Activated T-helper 2 cell treated with anti-CD3 and anti-CD28 coated beads, Interferon-gamma antibody, Interleukin-2, Interleukin-4, amounts not matched to agents 10 μg/mL and 5 μg/mL and 100 μg/mL, durations not matched to agents 14 hours and 24 hours and 36 hours (primary cell): ENCODE data around the gene SNPH. TPM values are rescaled to one million over a fixed set of nuclear protein-coding genes. Genes with fewer than 3 reads are reported as not detected.
A peak's percentile ranks its signal among the peaks of the same experiment; 100 is the strongest.
"Not testable (repeated sequence)": the region's sequence is repeated elsewhere in the genome, so short reads cannot be mapped to it uniquely, and the experiment has no call there.

Experiments
- DNase-seq: peaks from one replicate; pipeline ENCODE4 v3.0.0; 2021; ENCODE audit warnings: low spot score
- H3K27ac Mint-ChIP-seq: one replicate; pipeline ENCODE4 v1.8.0; 2021; ENCODE audit warnings: mixed read lengths
- H3K27me3 Mint-ChIP-seq: one replicate; pipeline ENCODE4 v1.8.0; 2021; ENCODE audit warnings: low read depth, mixed read lengths
- H3K36me3 Mint-ChIP-seq: one replicate; pipeline ENCODE4 v1.8.0; 2021; ENCODE audit warnings: low read depth, mixed read lengths
- H3K4me1 Mint-ChIP-seq: one replicate; pipeline ENCODE4 v1.8.0; 2021; ENCODE audit warnings: low read depth, mixed read lengths
- H3K4me3 Mint-ChIP-seq: one replicate; pipeline ENCODE4 v1.8.0; 2021; ENCODE audit warnings: low read depth, mild to moderate bottlenecking, moderate library complexity, mixed read lengths
- H3K9me3 Mint-ChIP-seq: one replicate; pipeline ENCODE4 v1.8.0; 2021; ENCODE audit warnings: mixed read lengths
- intact Hi-C: fragments of 100-400 bp; cut with micrococcal nuclease; formaldehyde crosslinking; loops from one replicate; pipeline ENCODE4 v1.15.1; 2023
- total RNA-seq: library from RNA; stranded (reverse); gene quantifications from 2 replicates; pipeline ENCODE4 v1.2.3, GENCODE V29; 2022

The SNPH gene
- total RNA-seq, 1 donor from 2014 or later: 2.7 TPM

- Mint-ChIP-seq H3K36me3 (peaks cover 26% of the 10 kb centered on the region), H3K27ac (peak overlapping the region; percentile 69), H3K4me3 (no peak overlapping the region), H3K4me1 (peaks cover 22% of the 10 kb centered on the region), H3K9me3 (no peaks in the 10 kb centered on the region), H3K27me3 (no peaks in the 10 kb centered on the region)
- DNase-seq: peak; percentile 8
- intact Hi-C loops: no loop called here
Measured at GRCh38 chr20:1336699-1337367, 70.7 kb downstream of the SNPH start.

- no peak overlapping the region for H3K4me3 Mint-ChIP-seq
- H3K27me3 Mint-ChIP-seq: no peaks in the 10 kb centered on the region
- no peak overlapping the region for H3K27ac Mint-ChIP-seq
- peaks cover 26% of the 10 kb centered on the region for H3K36me3 Mint-ChIP-seq
- peaks cover 24% of the 10 kb centered on the region for H3K4me1 Mint-ChIP-seq
- no peak for DNase-seq
- no peaks in the 10 kb centered on the region for H3K9me3 Mint-ChIP-seq
- intact Hi-C loops: no loop called here
Measured at GRCh38 chr20:1337441-1337840, 71.3 kb downstream of the SNPH start.

DNA sequence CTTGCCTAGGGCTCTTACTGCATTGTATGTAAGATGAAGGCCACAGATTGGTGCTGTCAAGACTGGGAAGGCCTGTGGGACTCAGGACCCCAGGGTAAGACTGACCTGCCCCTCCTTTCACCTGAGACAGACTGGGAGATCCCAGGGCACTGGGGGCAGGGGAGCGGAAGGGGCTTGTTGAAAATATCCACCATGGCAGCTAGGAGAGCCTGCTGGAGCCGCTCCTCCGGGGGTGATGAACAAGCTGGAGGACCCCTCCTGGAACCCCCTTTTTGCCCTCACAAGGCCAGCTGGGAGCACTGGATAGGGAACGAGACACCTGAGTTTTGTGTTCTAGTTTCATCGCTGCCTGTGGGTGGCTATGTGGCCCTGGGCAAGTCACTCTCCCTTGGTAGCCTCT lies 72.0 kb downstream of the SNPH start:
- Mint-ChIP-seq H3K36me3 (peaks cover 21% of the 10 kb centered on the region), H3K9me3 (no peaks in the 10 kb centered on the region), H3K27ac (no peak overlapping the region), H3K27me3 (no peaks in the 10 kb centered on the region), H3K4me1 (peaks cover 18% of the 10 kb centered on the region), H3K4me3 (no peak overlapping the region)
- DNase-seq: peak; percentile 7
- intact Hi-C loops: no loop called here

GRCh38 chr20:1338801-1339200 lies 72.7 kb downstream of the SNPH start:
- no peak for DNase-seq
- intact Hi-C loops: no loop called here
- no peak overlapping the region for H3K4me3 Mint-ChIP-seq
- no peaks in the 10 kb centered on the region for H3K9me3 Mint-ChIP-seq
- peaks cover 16% of the 10 kb centered on the region for H3K4me1 Mint-ChIP-seq
- peaks cover 15% of the 10 kb centered on the region for H3K36me3 Mint-ChIP-seq
- no peaks in the 10 kb centered on the region for H3K27me3 Mint-ChIP-seq
- H3K27ac Mint-ChIP-seq: no peak overlapping the region

GRCh38 chr20:1341561-1342265 lies 75.6 kb downstream of the SNPH start:
- intact Hi-C loops: no loop called here
- Mint-ChIP-seq H3K4me3 (no peak overlapping the region), H3K27me3 (no peaks in the 10 kb centered on the region), H3K4me1 (peaks cover 29% of the 10 kb centered on the region), H3K36me3 (peaks cover 28% of the 10 kb centered on the region), H3K9me3 (no peaks in the 10 kb centered on the region), H3K27ac (no peak overlapping the region)
- no peak for DNase-seq

DNA sequence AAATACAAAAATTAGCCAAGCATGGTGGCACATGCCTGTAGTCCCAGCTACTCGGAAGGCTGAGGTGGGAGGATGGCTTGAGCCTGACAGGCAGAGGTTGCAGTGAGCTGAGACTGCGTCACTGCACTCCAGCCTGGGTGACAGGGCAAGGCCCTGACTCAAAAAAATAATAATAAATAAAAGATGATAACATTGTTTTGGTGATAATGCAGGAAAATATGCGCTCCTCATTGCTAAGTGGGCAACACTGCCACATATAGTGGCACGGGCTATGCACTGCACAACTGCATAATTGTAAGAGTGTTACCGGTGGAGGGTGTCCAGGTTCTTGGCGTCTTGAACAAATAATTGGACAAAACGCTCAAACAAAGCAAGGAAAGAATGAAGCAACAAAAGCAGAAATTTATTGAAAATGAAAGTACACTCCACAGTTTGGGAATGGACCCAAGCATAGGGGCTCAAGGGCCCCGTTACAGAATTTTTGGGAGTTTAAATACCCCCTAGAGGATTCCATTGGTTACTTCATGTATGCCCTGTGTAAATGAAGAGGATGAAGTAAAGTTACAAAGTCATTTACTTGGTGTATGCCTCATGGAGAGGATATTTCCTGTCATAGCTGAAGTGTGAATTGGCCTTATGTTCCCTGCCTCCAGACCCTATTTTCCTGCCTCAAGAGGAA lies 77.5 kb downstream of the SNPH start:
- peaks cover 44% of the 10 kb centered on the region for H3K36me3 Mint-ChIP-seq
- H3K4me3 Mint-ChIP-seq, DNase-seq, H3K27me3 Mint-ChIP-seq, H3K27ac Mint-ChIP-seq, intact Hi-C loops: not testable (repeated sequence)
- peaks cover 33% of the 10 kb centered on the region for H3K4me1 Mint-ChIP-seq
- H3K9me3 Mint-ChIP-seq: peaks cover 13% of the 10 kb centered on the region

DNA sequence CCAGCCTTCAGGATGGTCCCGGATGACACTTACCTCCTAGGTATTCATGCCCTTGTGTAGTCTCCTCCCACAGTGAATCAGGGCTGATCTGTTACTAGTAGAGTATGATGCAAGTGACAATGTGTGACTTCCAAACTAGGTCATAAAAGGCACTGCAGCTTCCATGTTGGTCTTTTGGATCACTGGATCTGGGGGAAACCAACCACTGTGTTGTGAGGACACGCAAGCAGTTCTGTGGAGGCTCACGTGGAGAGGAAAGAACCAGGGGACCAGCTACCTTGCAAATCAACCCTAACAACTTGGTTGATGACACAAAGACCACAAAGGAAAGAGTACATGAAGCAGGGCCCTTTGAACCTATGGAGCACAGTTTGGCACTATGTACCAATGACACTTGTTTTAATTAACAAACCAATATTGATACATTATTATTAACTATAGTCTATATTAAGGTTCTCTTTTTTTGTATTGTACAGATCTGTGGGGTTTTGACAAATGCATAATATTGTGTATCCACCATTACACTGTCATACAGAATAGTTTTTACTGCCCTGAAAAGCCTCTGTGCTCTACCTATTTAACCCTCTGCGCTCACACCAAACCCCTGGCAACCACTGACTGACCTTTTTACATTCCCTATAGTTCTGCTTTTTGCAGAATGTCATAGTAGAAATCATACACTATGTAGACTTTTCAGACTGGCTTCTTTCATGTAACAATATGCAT lies 79.1 kb downstream of the SNPH start:
- intact Hi-C loops: loop anchor here (5.0 kb wide), 1 partner anchor 42 kb away; no protein-coding TSS in a partner anchor

GRCh38 chr20:1345756-1346093 lies 79.6 kb downstream of the SNPH start:
- intact Hi-C loops: loop anchor here (1.0 to 5.0 kb wide), 3 partner anchors 12 to 42 kb away; no protein-coding TSS in a partner anchor
- no peak for DNase-seq
- peaks cover 32% of the 10 kb centered on the region for H3K9me3 Mint-ChIP-seq
- H3K27me3 Mint-ChIP-seq: no peaks in the 10 kb centered on the region
- peaks cover 62% of the 10 kb centered on the region for H3K36me3 Mint-ChIP-seq
- H3K4me3 Mint-ChIP-seq: no peak overlapping the region
- no peak overlapping the region for H3K27ac Mint-ChIP-seq
- H3K4me1 Mint-ChIP-seq: peaks cover 33% of the 10 kb centered on the region

More for the DNA sequence above, 79.1 kb downstream of the SNPH start:
- H3K27me3 Mint-ChIP-seq: no peaks in the 10 kb centered on the region
- DNase-seq: no peak
- peaks cover 57% of the 10 kb centered on the region for H3K36me3 Mint-ChIP-seq
- H3K27ac Mint-ChIP-seq: no peak overlapping the region
- H3K4me1 Mint-ChIP-seq: peaks cover 33% of the 10 kb centered on the region
- peaks cover 27% of the 10 kb centered on the region for H3K9me3 Mint-ChIP-seq
- H3K4me3 Mint-ChIP-seq: no peak overlapping the region

- Mint-ChIP-seq H3K9me3 (peaks cover 39% of the 10 kb centered on the region), H3K27ac (peak overlapping the region; percentile 72), H3K4me3 (peak overlapping the region; percentile 43), H3K27me3 (no peaks in the 10 kb centered on the region), H3K4me1 (peaks cover 33% of the 10 kb centered on the region), H3K36me3 (peaks cover 69% of the 10 kb centered on the region)
- intact Hi-C loops: loop anchor here (1.0 to 5.0 kb wide), 3 partner anchors 11 to 41 kb away; no protein-coding TSS in a partner anchor
- no peak for DNase-seq
Measured at GRCh38 chr20:1346315-1346969, 80.3 kb downstream of the SNPH start.

DNA sequence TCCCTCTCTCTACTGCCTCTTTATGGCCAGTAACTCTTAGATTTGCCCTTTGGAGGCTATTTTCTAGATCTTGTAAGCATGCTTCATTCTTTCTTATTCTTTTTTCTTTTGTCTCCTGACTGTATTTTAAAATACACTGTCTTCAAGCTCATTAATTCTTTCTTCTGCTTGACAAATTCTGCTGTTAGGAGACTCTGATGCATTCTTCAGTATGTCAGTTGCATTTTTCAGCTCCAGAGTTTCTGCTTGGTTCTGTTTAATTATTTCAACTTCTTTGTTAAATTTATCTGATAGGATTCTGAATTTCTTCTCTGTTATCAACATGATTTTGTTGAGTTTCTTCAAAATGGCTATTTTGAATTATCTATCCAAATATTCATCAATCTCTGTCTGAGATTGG lies 87.9 kb downstream of the SNPH start:
- Mint-ChIP-seq H3K9me3 (peaks cover 67% of the 10 kb centered on the region), H3K27ac (no peak overlapping the region), H3K36me3 (peaks cover 89% of the 10 kb centered on the region), H3K4me1 (peaks cover 21% of the 10 kb centered on the region), H3K27me3 (no peaks in the 10 kb centered on the region), H3K4me3 (no peak overlapping the region)
- DNase-seq: no peak
- intact Hi-C loops: loop anchor here (10.0 kb wide), 1 partner anchor 311 kb away; no protein-coding TSS in a partner anchor

- peak; percentile 56 for DNase-seq
- Mint-ChIP-seq H3K4me1 (peaks cover 61% of the 10 kb centered on the region), H3K36me3 (peaks cover 87% of the 10 kb centered on the region)
Measured at GRCh38 chr20:1357921-1358671, 92.0 kb downstream of the SNPH start.

More at GRCh38 chr20:1357921-1358671, 92.0 kb downstream of the SNPH start:
- H3K27ac Mint-ChIP-seq: peak overlapping the region; percentile 85
- peak overlapping the region; percentile 55 for H3K4me3 Mint-ChIP-seq
- no peaks in the 10 kb centered on the region for H3K27me3 Mint-ChIP-seq
- intact Hi-C loops: loop anchor here (1.0 to 10.0 kb wide), 4 partner anchors 12 to 307 kb away; no protein-coding TSS in a partner anchor
- H3K9me3 Mint-ChIP-seq: peaks cover 30% of the 10 kb centered on the region
